HFFc6 (cell line): ENCODE measurements around the gene ZNF605. TPM values are rescaled to one million over a fixed set of nuclear protein-coding genes. Genes with fewer than 3 reads are reported as not detected.

Experiments
- DNase-seq: peaks from one replicate; pipeline ENCODE4 v3.0.0-alpha.2; 2018
- H3K27ac Mint-ChIP-seq: 2 replicates; pipeline ENCODE4 v1.8.0; 2020; ENCODE audit warnings: mild to moderate bottlenecking, mixed read lengths
- H3K27me3 Mint-ChIP-seq: 2 replicates; pipeline ENCODE4 v1.8.0; 2021; ENCODE audit warnings: mild to moderate bottlenecking, moderate library complexity, mixed read lengths; ENCODE audit not compliant: insufficient read depth
- H3K36me3 Mint-ChIP-seq: 2 replicates; pipeline ENCODE4 v1.8.0; 2021; ENCODE audit warnings: low read depth, mixed read lengths
- H3K4me1 Mint-ChIP-seq: 2 replicates; pipeline ENCODE4 v1.8.0; 2020; ENCODE audit warnings: low read depth, mixed read lengths
- H3K4me3 Mint-ChIP-seq: 2 replicates; pipeline ENCODE4 v1.8.0; 2020; ENCODE audit warnings: mild to moderate bottlenecking, moderate library complexity, mixed read lengths
- H3K9me3 Mint-ChIP-seq: 2 replicates; pipeline ENCODE4 v1.8.0; 2020; ENCODE audit warnings: mild to moderate bottlenecking, mixed read lengths
- total RNA-seq, 6 experiments: library from RNA; stranded (reverse); fragmentation: NEBNext Ultra II Directional; extraction: Animal tissue kit (Norgen Biotek cat#: 25700); gene quantifications; 2 replicates in 1 of 6; 3 replicates in 5 of 6; pipeline ENCODE4 v1.2.3, GENCODE V29; 2021
- TF ChIP-seq, protein P1 (sequence below): fragments of 200-600 bp; sonication (generic); IDR thresholded peaks from 2 replicates; pipeline ENCODE4 v1.5.0; 2021; ENCODE audit warnings: antibody characterized with exemption, mild to moderate bottlenecking

Gene ZNF605
- total RNA-seq, 6 experiments from 2014 or later = 6.2 to 11.8 (median 7.6) TPM

DNA sequence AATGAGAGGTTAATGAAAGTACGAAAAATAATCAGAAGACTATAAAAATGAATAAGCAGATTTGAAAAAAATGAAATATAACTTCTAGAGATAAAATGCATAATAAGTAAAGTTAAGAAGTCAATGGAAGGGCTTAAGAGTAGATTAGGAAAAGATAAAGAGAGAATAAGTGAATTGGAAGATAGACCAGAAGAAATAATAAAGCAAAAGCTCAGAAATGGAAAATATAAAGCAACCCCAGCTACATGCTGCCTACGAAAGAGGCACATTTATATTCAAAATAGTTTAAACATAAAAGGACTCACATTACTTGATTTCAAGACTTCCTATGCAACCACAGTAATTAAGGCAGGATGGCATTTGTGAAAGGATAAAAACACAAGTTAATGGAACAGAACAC, 19.9 kb downstream of the ZNF605 start:
- peaks cover 79% of the 10 kb centered on the region for H3K36me3 Mint-ChIP-seq
- H3K4me1 Mint-ChIP-seq = no peaks in the 10 kb centered on the region
- peaks cover 84% of the 10 kb centered on the region for H3K9me3 Mint-ChIP-seq
- DNase-seq = no peak
- H3K4me3 Mint-ChIP-seq = no peak overlapping the region
- H3K27me3 Mint-ChIP-seq = peaks cover 5% of the 10 kb centered on the region
- TF ChIP-seq, protein P1, sequence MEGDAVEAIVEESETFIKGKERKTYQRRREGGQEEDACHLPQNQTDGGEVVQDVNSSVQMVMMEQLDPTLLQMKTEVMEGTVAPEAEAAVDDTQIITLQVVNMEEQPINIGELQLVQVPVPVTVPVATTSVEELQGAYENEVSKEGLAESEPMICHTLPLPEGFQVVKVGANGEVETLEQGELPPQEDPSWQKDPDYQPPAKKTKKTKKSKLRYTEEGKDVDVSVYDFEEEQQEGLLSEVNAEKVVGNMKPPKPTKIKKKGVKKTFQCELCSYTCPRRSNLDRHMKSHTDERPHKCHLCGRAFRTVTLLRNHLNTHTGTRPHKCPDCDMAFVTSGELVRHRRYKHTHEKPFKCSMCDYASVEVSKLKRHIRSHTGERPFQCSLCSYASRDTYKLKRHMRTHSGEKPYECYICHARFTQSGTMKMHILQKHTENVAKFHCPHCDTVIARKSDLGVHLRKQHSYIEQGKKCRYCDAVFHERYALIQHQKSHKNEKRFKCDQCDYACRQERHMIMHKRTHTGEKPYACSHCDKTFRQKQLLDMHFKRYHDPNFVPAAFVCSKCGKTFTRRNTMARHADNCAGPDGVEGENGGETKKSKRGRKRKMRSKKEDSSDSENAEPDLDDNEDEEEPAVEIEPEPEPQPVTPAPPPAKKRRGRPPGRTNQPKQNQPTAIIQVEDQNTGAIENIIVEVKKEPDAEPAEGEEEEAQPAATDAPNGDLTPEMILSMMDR = no peak
- no peak overlapping the region for H3K27ac Mint-ChIP-seq

- Mint-ChIP-seq H3K9me3 (peaks cover 98% of the 10 kb centered on the region), H3K36me3 (peaks cover 91% of the 10 kb centered on the region), H3K27ac (no peak overlapping the region), H3K4me1 (no peaks in the 10 kb centered on the region), H3K4me3 (no peak overlapping the region), H3K27me3 (peaks cover 9% of the 10 kb centered on the region; the same call in 1 of the 2 replicates)
- TF ChIP-seq, protein P1 = no peak
- DNase-seq = no peak
These were observed 29.7 kb downstream of the ZNF605 start for GRCh38 chr12:132926415-132926833.

DNA sequence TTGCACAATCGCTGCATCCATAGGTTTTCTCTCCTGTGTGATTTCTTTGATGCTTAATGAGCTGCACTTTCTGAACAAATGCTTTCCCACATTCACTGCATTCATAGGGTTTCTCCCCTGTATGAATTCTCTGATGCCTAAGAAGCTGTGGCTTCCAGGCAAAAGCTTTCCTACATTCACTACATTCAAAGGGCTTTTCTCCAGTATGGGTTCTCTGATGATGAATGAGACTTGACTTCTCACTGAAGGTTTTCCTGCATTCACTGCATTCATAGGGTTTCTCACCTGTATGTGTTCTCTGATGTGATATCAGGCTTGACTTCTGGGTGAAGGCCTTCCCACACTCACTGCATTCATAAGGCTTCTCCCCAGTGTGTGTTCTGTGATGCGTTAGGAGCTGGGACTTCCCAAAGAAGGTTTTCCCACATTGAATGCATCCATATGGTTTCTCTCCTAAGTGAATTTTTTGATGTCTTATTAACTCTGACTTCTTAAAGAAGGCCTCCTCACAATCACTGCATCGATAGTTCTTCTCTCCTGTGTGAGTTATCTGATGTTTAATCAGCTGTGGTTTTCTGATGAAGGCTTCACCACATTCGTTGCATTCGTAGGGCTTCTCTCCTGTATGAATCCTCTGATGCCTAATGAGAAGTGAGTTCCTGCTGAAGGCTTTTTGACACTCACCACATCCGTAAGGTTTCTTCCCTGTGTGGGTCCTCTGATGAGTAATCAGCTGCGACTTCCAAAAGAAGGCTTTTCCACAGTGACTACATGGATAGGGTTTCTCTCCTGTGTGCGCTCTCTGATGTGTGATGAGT, 30.3 kb downstream of the ZNF605 start:
- DNase-seq = no peak
- no peak overlapping the region for H3K27ac Mint-ChIP-seq
- H3K4me1 Mint-ChIP-seq = no peaks in the 10 kb centered on the region
- peaks cover 90% of the 10 kb centered on the region for H3K36me3 Mint-ChIP-seq
- peaks cover 98% of the 10 kb centered on the region for H3K9me3 Mint-ChIP-seq
- H3K4me3 Mint-ChIP-seq = no peak overlapping the region; the same call in 1 of the 2 replicates
- TF ChIP-seq, protein P1 = no peak
- H3K27me3 Mint-ChIP-seq = peaks cover 9% of the 10 kb centered on the region; the same call in 1 of the 2 replicates

- DNase-seq = no peak
- H3K36me3 Mint-ChIP-seq = peaks cover 77% of the 10 kb centered on the region
- H3K27me3 Mint-ChIP-seq = peaks cover 9% of the 10 kb centered on the region; the same call in 1 of the 2 replicates
- H3K4me1 Mint-ChIP-seq = no peaks in the 10 kb centered on the region
- peaks cover 100% of the 10 kb centered on the region for H3K9me3 Mint-ChIP-seq
- TF ChIP-seq, protein P1 = no peak
- no peak overlapping the region; the same call in 1 of the 2 replicates for H3K4me3 Mint-ChIP-seq
- H3K27ac Mint-ChIP-seq = no peak overlapping the region
These were observed 31.8 kb downstream of the ZNF605 start for GRCh38 chr12:132924356-132924755.

- Mint-ChIP-seq H3K27me3 (peaks cover 9% of the 10 kb centered on the region; the same call in 1 of the 2 replicates), H3K36me3 (peaks cover 74% of the 10 kb centered on the region), H3K4me3 (no peak overlapping the region), H3K27ac (no peak overlapping the region), H3K4me1 (no peaks in the 10 kb centered on the region), H3K9me3 (peaks cover 100% of the 10 kb centered on the region)
- no peak for DNase-seq
- TF ChIP-seq, protein P1 = no peak
These were observed 32.7 kb downstream of the ZNF605 start for GRCh38 chr12:132923356-132923909.
